Trophoblast cell (in vitro differentiated cells and primary cell): Measurements from ENCODE around the gene KCNJ5.

ENCODE experiments used
- DNase-seq, 2 donors: peaks; one replicate each; pipeline ENCODE4 v3.0.0-alpha.2; 2016
- H2AFZ ChIP-seq: 2 replicates; pipeline ENCODE4 v1.6.1; 2013; ENCODE audit warnings: low read length, moderate library complexity, mild to moderate bottlenecking; ENCODE audit not compliant: insufficient read depth, poor library complexity
- H2AK5ac ChIP-seq: 2 replicates; pipeline ENCODE4 v1.6.1; 2013; ENCODE audit warnings: mild to moderate bottlenecking, low read length
- H2BK120ac ChIP-seq: 2 replicates; pipeline ENCODE4 v1.6.1; 2013; ENCODE audit warnings: low read length, mild to moderate bottlenecking, moderate library complexity; ENCODE audit not compliant: insufficient read depth, poor library complexity
- H2BK12ac ChIP-seq: 2 replicates; pipeline ENCODE4 v1.6.1; 2013; ENCODE audit warnings: mild to moderate bottlenecking, low read length, moderate library complexity
- H2BK5ac ChIP-seq: 2 replicates; pipeline ENCODE4 v1.6.1; 2013; ENCODE audit warnings: low read length, low read depth, moderate library complexity, mild to moderate bottlenecking; ENCODE audit not compliant: poor library complexity
- H3K14ac ChIP-seq: 2 replicates; pipeline ENCODE4 v1.6.1; 2013; ENCODE audit warnings: mild to moderate bottlenecking, low read length
- H3K18ac ChIP-seq: 2 replicates; pipeline ENCODE4 v1.6.1; 2013; ENCODE audit warnings: mild to moderate bottlenecking, low read length
- H3K23ac ChIP-seq: 2 replicates; pipeline ENCODE4 v1.6.1; 2013; ENCODE audit warnings: low read length
- H3K27ac ChIP-seq: 2 replicates; pipeline ENCODE4 v1.5.1; 2013; ENCODE audit warnings: low read depth, mild to moderate bottlenecking, inconsistent platforms, low read length, moderate library complexity
- H3K27me3 ChIP-seq: 2 replicates; pipeline ENCODE4 v1.6.1; 2013; ENCODE audit warnings: inconsistent platforms, mild to moderate bottlenecking, low read length, moderate library complexity; ENCODE audit not compliant: insufficient read depth
- H3K36me3 ChIP-seq, 2 experiments: 1 replicate in 1 of 2; 2 replicates in 1 of 2; pipeline ENCODE4 v1.6.1; 2013; ENCODE audit warnings: low read length in 2 of 2, mild to moderate bottlenecking in 2 of 2, moderate library complexity in 1 of 2; ENCODE audit not compliant: insufficient read depth in 2 of 2, control insufficient read depth in 1 of 2
- H3K4ac ChIP-seq: 2 replicates; pipeline ENCODE4 v1.6.1; 2013; ENCODE audit warnings: low read depth, mild to moderate bottlenecking, low read length, moderate library complexity
- H3K4me1 ChIP-seq, 2 experiments: 1 replicate in 1 of 2; 2 replicates in 1 of 2; pipeline ENCODE4 v1.6.1; 2013; ENCODE audit warnings: low read length in 2 of 2, mild to moderate bottlenecking in 2 of 2, moderate library complexity in 1 of 2; ENCODE audit not compliant: insufficient read depth in 2 of 2, control insufficient read depth in 1 of 2
- H3K4me2 ChIP-seq: 2 replicates; pipeline ENCODE4 v1.6.1; 2013; ENCODE audit warnings: inconsistent platforms, mild to moderate bottlenecking, low read length, moderate library complexity
- H3K4me3 ChIP-seq: 2 replicates; pipeline ENCODE4 v1.5.1; 2013; ENCODE audit warnings: mild to moderate bottlenecking, low read depth, low read length, inconsistent platforms
- H3K79me1 ChIP-seq: one replicate; pipeline ENCODE4 v1.6.1; 2013; ENCODE audit warnings: low read length
- H3K79me2 ChIP-seq: 2 replicates; pipeline ENCODE4 v1.6.1; 2013; ENCODE audit warnings: low read length, mild to moderate bottlenecking; ENCODE audit not compliant: control insufficient read depth, insufficient read depth, poor library complexity
- H3K9ac ChIP-seq: 2 replicates; pipeline ENCODE4 v1.6.1; 2013; ENCODE audit warnings: mild to moderate bottlenecking, low read length
- H3K9me3 ChIP-seq: 2 replicates; pipeline ENCODE4 v1.6.1; 2013; ENCODE audit warnings: low read depth, mild to moderate bottlenecking, control low read depth, inconsistent platforms, low read length; ENCODE audit not compliant: insufficient read depth
- H4K12ac ChIP-seq: 2 replicates; pipeline ENCODE4 v1.6.1; 2013; ENCODE audit warnings: low read depth, mild to moderate bottlenecking, low read length, moderate library complexity
- H4K8ac ChIP-seq: 2 replicates; pipeline ENCODE4 v1.6.1; 2013; ENCODE audit warnings: low read depth, mild to moderate bottlenecking, low read length, moderate library complexity
- H4K91ac ChIP-seq: one replicate; pipeline ENCODE4 v1.6.1; 2013; ENCODE audit warnings: low read depth, mild to moderate bottlenecking, low read length, moderate library complexity
- WGBS: extraction: QIAGEN DNeasy Blood & Tissue Kit; methylation state at CpG from one replicate; pipeline ENCODE4 v1.1.7; 2013; ENCODE audit warnings: missing lambda C conversion rate; ENCODE audit not compliant: insufficient read length, insufficient coverage; ENCODE audit errors: extremely low coverage; 5-methylcytosine and 5-hydroxymethylcytosine counted together

KCNJ5 gene

GRCh38 chr11:128893578-128894285 is 2.6 kb downstream of the KCNJ5 start:
- DNase-seq: peak in 1 of 2 donors; percentile 42
- Histone ChIP-seq H3K9me3 (no peaks in the 10 kb centered on the region), H2BK12ac (no peak overlapping the region), H2AFZ (no peak overlapping the region), H3K79me2 (no peaks in the 10 kb centered on the region), H3K27ac (no peak overlapping the region), H3K79me1 (peaks cover 2% of the 10 kb centered on the region), H3K4me2 (no peak overlapping the region), H3K4me1 (peaks cover 12 to 25% of the 10 kb centered on the region in 2 experiments), H2BK5ac (no peak overlapping the region), H3K23ac (no peak overlapping the region), H3K18ac (no peak overlapping the region), H2BK120ac (no peak overlapping the region), H4K91ac (no peak overlapping the region), H3K36me3 (no peaks in the 10 kb centered on the region), H3K4ac (no peak overlapping the region), H3K4me3 (no peak overlapping the region), H3K9ac (no peak overlapping the region), H4K12ac (no peak overlapping the region), H2AK5ac (no peak overlapping the region), H4K8ac (no peak overlapping the region), H3K14ac (no peak overlapping the region), H3K27me3 (peaks cover 19% of the 10 kb centered on the region)
- no CpG with 5 or more reads among the region's 9 CpGs for WGBS

- no peak overlapping the region for H4K8ac ChIP-seq
- no peak overlapping the region for H4K91ac ChIP-seq
- no peak overlapping the region for H2BK5ac ChIP-seq
- H3K23ac ChIP-seq: no peak overlapping the region
- H2BK12ac ChIP-seq: no peak overlapping the region
- no peak overlapping the region for H2BK120ac ChIP-seq
- no peak overlapping the region for H3K18ac ChIP-seq
- no peak overlapping the region for H3K9ac ChIP-seq
- no peak overlapping the region for H3K4ac ChIP-seq
- H3K79me1 ChIP-seq: peaks cover 2% of the 10 kb centered on the region
- peaks cover 12 to 25% of the 10 kb centered on the region in 2 experiments for H3K4me1 ChIP-seq
- H2AK5ac ChIP-seq: no peak overlapping the region
- H3K9me3 ChIP-seq: no peaks in the 10 kb centered on the region
- H3K36me3 ChIP-seq: no peaks in the 10 kb centered on the region
- no peak overlapping the region for H3K4me2 ChIP-seq
- WGBS: no CpG with 5 or more reads among the region's 3 CpGs
- no peaks in the 10 kb centered on the region for H3K79me2 ChIP-seq
- no peak overlapping the region for H4K12ac ChIP-seq
- no peak overlapping the region for H3K4me3 ChIP-seq
- H3K14ac ChIP-seq: no peak overlapping the region
- H3K27me3 ChIP-seq: peaks cover 17% of the 10 kb centered on the region
- no peak overlapping the region for H3K27ac ChIP-seq
- peak in 1 of 2 donors; percentile 79 for DNase-seq
- no peak overlapping the region for H2AFZ ChIP-seq
Measured at GRCh38 chr11:128894286-128894681, 3.1 kb downstream of the KCNJ5 start.

- Histone ChIP-seq H3K27me3 (peaks cover 13% of the 10 kb centered on the region), H3K4me3 (no peak overlapping the region), H3K79me1 (peaks cover 2% of the 10 kb centered on the region), H2BK5ac (no peak overlapping the region), H3K79me2 (no peaks in the 10 kb centered on the region), H2BK120ac (no peak overlapping the region), H3K18ac (no peak overlapping the region), H3K4me1 (peaks cover 12 to 25% of the 10 kb centered on the region in 2 experiments), H3K14ac (no peak overlapping the region), H3K36me3 (no peaks in the 10 kb centered on the region), H3K4ac (no peak overlapping the region), H2AK5ac (no peak overlapping the region), H4K8ac (no peak overlapping the region), H3K9ac (no peak overlapping the region), H3K9me3 (no peaks in the 10 kb centered on the region), H3K4me2 (no peak overlapping the region), H2AFZ (no peak overlapping the region), H4K12ac (no peak overlapping the region), H3K23ac (no peak overlapping the region), H2BK12ac (no peak overlapping the region), H3K27ac (no peak overlapping the region), H4K91ac (no peak overlapping the region)
- peak in 1 of 2 donors; percentile 57 for DNase-seq
- WGBS: no CpG with 5 or more reads among the region's 6 CpGs
Measured at GRCh38 chr11:128894685-128895084, 3.5 kb downstream of the KCNJ5 start.

- Histone ChIP-seq H3K23ac (no peak overlapping the region), H2AFZ (no peak overlapping the region), H3K9me3 (no peaks in the 10 kb centered on the region), H2BK5ac (no peak overlapping the region), H4K12ac (no peak overlapping the region), H3K36me3 (no peaks in the 10 kb centered on the region), H3K4me2 (no peak overlapping the region), H3K4me1 (peaks cover 12 to 21% of the 10 kb centered on the region in 2 experiments), H3K79me1 (peaks cover 2% of the 10 kb centered on the region), H3K14ac (no peak overlapping the region), H3K79me2 (no peaks in the 10 kb centered on the region), H2BK12ac (no peak overlapping the region), H3K4ac (no peak overlapping the region), H3K27ac (no peak overlapping the region), H3K9ac (no peak overlapping the region), H3K4me3 (no peak overlapping the region), H3K27me3 (peaks cover 6% of the 10 kb centered on the region), H2AK5ac (no peak overlapping the region), H4K8ac (no peak overlapping the region), H2BK120ac (no peak overlapping the region), H4K91ac (no peak overlapping the region), H3K18ac (no peak overlapping the region)
- DNase-seq: no peak
- no CpG with 5 or more reads among the region's 9 CpGs for WGBS
Measured at GRCh38 chr11:128895526-128895925, 4.4 kb downstream of the KCNJ5 start.
